Thyroid gland (tissue), 4 donors: Measurements from ENCODE around the gene FRMD4A. TPM values are rescaled to one million over a fixed set of nuclear protein-coding genes. Genes with fewer than 3 reads are reported as not detected.

Experiments used
- DNase-seq, 2 donors: peaks; one replicate each; pipeline ENCODE4 v3.0.0-alpha.2; 2019
- H3K27ac ChIP-seq, 3 donors: fragments of 200-600 bp; sonication (generic); 1 replicate in 2 of 3; 2 replicates in 1 of 3; pipeline ENCODE4 v1.5.1; 2016 to 2019; ENCODE audit warnings: mild to moderate bottlenecking in 1 of 3, moderate library complexity in 1 of 3
- H3K27me3 ChIP-seq: fragments of 200-600 bp; sonication (generic); one replicate; pipeline ENCODE4 v1.5.1; 2019
- H3K36me3 ChIP-seq, 2 donors: fragments of 200-600 bp; sonication (generic); one replicate each; pipeline ENCODE4 v1.5.1; 2016 to 2019
- H3K4me1 ChIP-seq, 2 donors: fragments of 200-600 bp; sonication (generic); one replicate each; pipeline ENCODE4 v1.5.1; 2017 to 2019
- H3K4me3 ChIP-seq, 3 donors: fragments of 200-600 bp; sonication (generic); replicated peaks in 1 of 3; 1 replicate in 2 of 3; 2 replicates in 1 of 3; pipeline ENCODE4 v1.5.1; 2016; ENCODE audit warnings: mild to moderate bottlenecking in 1 of 3
- H3K9me3 ChIP-seq: fragments of 200-600 bp; sonication (generic); one replicate; pipeline ENCODE4 v1.5.1; 2017
- CTCF ChIP-seq, 6 experiments: fragments of 200-600 bp in 3 of 6; fragments of 450-650 bp in 3 of 6; sonication (generic) in 3 of 6; IDR thresholded peaks; one replicate each; pipeline ENCODE4 v1.5.1; 2016 to 2019; ENCODE audit warnings: antibody characterized with exemption in 6 of 6, mild to moderate bottlenecking in 2 of 6, inconsistent platforms in 1 of 6, moderate library complexity in 1 of 6
- POLR2A ChIP-seq, 2 donors: fragments of 450-650 bp; IDR thresholded peaks; one replicate each; pipeline ENCODE4 v1.6.1; 2017; ENCODE audit warnings: antibody characterized with exemption in 2 of 2, mild to moderate bottlenecking in 2 of 2, moderate library complexity in 1 of 2
- WGBS, 2 donors: methylation state at CpG; one replicate each; pipeline ENCODE4 v1.1.5; 2017; 5-methylcytosine and 5-hydroxymethylcytosine counted together
- intact Hi-C: fragments of 100-400 bp; cut with DNase I; formaldehyde crosslinking; loops from one replicate; pipeline ENCODE4 v1.15.1; 2023
- total RNA-seq, 4 donors: library from RNA; depleted of rRNA; stranded (reverse); fragments of >200 nt; gene quantifications; one replicate each; pipeline ENCODE4 v1.2.3, GENCODE V29; 2016

FRMD4A gene
- total RNA-seq, 4 donors from 2014 or later: 10.6 to 18.6 (median 16.3) TPM

- intact Hi-C loops: no loop called here
- Histone ChIP-seq H3K9me3 (no peaks in the 10 kb centered on the region), H3K4me1 (peaks cover 6 to 11% of the 10 kb centered on the region in 2 donors), H3K27me3 (no peaks in the 10 kb centered on the region), H3K4me3 (no peak overlapping the region), H3K36me3 (no peaks in the 10 kb centered on the region), H3K27ac (no peak overlapping the region)
- DNase-seq: no peak
- 82 to 89% methylated on average over 7 of the region's 7 CpGs for WGBS, 2 donors
- no peak for TF ChIP-seq CTCF (IDR thresholded peaks at IDR 0.05)
- no peak for TF ChIP-seq POLR2A (IDR thresholded peaks at IDR 0.05)
Measured at GRCh38 chr10:13681960-13682359, 648.8 kb downstream of the FRMD4A start.

DNA sequence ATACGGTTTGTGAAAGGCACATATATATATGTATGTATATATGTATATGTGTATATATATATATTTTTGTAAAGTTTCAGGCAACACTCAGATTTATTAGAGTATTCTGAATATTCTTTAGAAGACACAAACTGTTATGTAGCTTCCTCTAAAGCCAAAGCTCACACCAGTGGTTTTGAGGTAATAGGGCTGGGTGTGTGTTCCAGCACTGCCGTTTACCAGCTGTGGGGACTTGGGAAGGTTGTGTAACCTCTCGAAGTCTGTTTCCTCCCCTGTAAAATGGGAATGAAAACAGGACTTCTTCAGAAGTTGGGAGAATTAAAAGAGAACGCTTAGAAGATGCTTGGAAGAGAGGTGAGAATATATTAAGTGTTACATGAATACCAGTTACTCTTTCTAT lies 649.2 kb downstream of the FRMD4A start:
- Histone ChIP-seq H3K4me3 (no peak overlapping the region), H3K9me3 (no peaks in the 10 kb centered on the region), H3K36me3 (no peaks in the 10 kb centered on the region), H3K27ac (no peak overlapping the region), H3K4me1 (peaks cover 6 to 11% of the 10 kb centered on the region in 2 donors), H3K27me3 (no peaks in the 10 kb centered on the region)
- no peak for TF ChIP-seq CTCF (IDR thresholded peaks at IDR 0.05)
- intact Hi-C loops: no loop called here
- WGBS, 2 donors: 84 to 86% methylated on average over 4 of the region's 4 CpGs
- DNase-seq: no peak

DNA sequence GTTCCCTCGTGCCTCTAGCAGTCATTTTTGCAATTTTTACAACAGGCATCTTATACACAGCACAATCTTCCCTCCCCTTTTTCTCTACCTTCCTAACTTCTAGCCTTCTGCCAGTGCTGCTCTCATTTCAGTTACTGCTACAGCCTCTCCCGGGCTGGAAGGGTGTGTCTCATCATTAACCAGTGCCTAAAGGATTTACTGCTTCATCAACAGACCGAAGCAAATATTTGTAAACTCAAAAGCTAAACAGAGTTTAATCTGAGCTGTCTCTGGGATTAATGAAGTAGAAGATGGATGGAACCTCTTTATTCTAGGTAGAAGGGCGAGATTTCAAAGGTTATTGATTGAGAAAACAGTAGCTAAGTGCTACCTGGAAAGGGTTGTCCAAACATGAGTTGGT lies 649.6 kb downstream of the FRMD4A start:
- no peaks in the 10 kb centered on the region for H3K36me3 ChIP-seq
- no peak for DNase-seq
- no peak overlapping the region for H3K4me3 ChIP-seq
- H3K27me3 ChIP-seq: no peaks in the 10 kb centered on the region
- peaks cover 6 to 11% of the 10 kb centered on the region in 2 donors for H3K4me1 ChIP-seq
- WGBS, 2 donors: 66 to 71% methylated on average over 4 of the region's 4 CpGs
- TF ChIP-seq CTCF (IDR thresholded peaks at IDR 0.05) (no peak), POLR2A (IDR thresholded peaks at IDR 0.05) (no peak)
- no peaks in the 10 kb centered on the region for H3K9me3 ChIP-seq
- H3K27ac ChIP-seq: no peak overlapping the region
- intact Hi-C loops: no loop called here

DNA sequence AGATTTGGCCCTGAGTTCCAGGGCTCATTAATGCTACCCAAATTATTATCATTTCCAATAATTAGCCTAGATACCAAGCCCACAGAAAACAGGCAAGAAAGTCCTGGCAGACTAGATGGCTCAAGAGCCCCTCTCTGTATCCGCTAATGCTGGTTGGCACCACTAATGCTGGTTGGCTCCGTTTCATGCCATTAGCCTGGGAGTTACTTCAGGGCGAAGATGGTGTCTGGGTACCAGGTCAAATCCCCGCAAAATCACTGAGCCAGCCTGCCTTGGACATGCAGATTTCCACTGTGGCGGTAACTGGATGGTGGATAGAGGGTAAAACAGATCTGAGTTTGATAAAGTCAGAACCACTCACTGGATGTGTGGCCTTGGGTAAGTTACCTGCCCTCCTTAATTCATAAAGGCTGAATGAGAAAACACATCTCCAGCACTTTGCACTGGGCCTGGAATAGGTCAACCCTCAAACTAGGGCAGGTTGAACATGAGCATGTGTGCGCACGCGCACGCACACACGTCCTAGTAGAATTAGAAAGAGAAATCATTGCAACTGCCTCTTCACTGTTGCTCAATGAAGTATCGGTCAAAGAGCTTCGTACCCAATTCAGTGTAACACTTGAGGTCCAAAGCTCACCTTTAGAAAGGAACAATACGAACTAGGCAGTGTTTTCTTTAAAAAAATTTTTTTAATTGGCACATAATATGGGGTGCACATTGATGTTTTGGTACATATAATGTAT lies 652.5 kb downstream of the FRMD4A start:
- no peak for DNase-seq
- TF ChIP-seq CTCF (IDR thresholded peaks at IDR 0.05) (no peak), POLR2A (IDR thresholded peaks at IDR 0.05) (no peak)
- H3K27ac ChIP-seq: no peak overlapping the region
- no peaks in the 10 kb centered on the region for H3K36me3 ChIP-seq
- 91 to 99% methylated on average over 13 of the region's 13 CpGs for WGBS, 2 donors
- intact Hi-C loops: no loop called here
- H3K4me3 ChIP-seq: no peak overlapping the region
- no peaks in the 10 kb centered on the region for H3K27me3 ChIP-seq
- H3K4me1 ChIP-seq: no peaks in the 10 kb centered on the region
- H3K9me3 ChIP-seq: no peaks in the 10 kb centered on the region

DNA sequence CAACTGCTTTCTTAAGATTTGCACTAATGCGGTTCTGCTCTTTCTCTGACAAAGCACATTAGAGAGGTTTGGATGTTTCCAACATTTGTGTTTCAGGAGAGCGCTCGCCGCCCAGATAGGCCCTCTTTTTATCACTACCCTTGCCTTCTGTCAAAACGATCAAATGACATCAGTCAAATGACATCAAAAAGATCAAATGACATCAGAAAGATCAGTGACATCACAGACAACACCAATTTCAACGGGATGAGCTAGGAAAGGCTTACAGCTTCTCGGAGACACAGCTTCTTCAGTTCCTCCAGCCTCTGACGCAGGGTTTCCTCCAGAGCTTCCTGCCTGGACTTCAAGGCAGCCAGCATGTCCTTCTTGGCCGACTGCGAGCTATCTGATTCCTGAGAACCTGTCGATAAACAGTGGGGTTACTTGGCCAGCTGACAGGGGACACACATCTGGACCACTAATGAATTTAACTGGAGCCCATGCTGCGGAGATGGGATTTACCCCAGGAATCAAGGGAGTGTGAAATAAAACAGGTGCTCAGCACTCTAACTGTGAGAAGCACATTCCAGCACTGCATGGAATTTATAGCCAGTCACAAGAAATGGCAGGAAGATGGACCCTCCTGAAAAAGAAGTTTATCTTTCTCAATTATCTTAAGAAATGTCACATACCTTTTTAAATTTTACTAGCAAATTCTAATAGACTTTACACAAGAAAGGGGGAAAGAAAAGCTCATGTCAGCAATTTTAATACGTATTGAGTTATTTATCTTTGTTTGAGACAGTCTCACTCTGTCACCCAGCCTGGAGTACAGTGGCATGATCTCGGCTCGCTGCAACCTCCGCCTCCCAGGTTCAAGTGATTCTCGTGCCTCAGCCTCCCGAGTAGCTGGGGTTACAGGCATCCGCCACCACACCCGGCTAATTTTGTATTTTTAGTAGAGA lies 655.8 kb downstream of the FRMD4A start:
- WGBS, 2 donors: 82 to 85% methylated on average over 20 of the region's 20 CpGs
- Histone ChIP-seq H3K36me3 (peaks cover under 1 to 2% of the 10 kb centered on the region in 2 donors), H3K27me3 (no peaks in the 10 kb centered on the region), H3K4me1 (no peaks in the 10 kb centered on the region), H3K4me3 (no peak overlapping the region), H3K27ac (no peak overlapping the region), H3K9me3 (no peaks in the 10 kb centered on the region)
- intact Hi-C loops: no loop called here
- DNase-seq: no peak
- no peak for TF ChIP-seq CTCF (IDR thresholded peaks at IDR 0.05)
- TF ChIP-seq POLR2A (IDR thresholded peaks at IDR 0.05): no peak
